HepG2 (cell line): Measurements from ENCODE around the gene SP5. TPM values are rescaled to one million over a fixed set of nuclear protein-coding genes. Genes with fewer than 3 reads are reported as not detected.
A peak's percentile ranks its signal among the peaks of the same experiment; 100 is the strongest.

ENCODE experiments used
- ATAC-seq: fragments of 200-7000 bp; cut with Tn5 transposase; 3 replicates; pipeline ENCODE4 v1.9.1; 2020; ENCODE audit warnings: mild to moderate bottlenecking, moderate library complexity
- BruUV-seq: library from RNA; stranded (reverse); fragments of 400-500 nt; replicated peaks from 2 replicates; lab custom pipeline; 2021; lab: Mats Ljungman, UMichigan
- CTCF ChIA-PET: fragments of 300-600 bp; formaldehyde crosslinking; extraction: SDS; loops from one replicate; lab custom pipeline; 2021; ENCODE audit warnings: low total read pairs, inconsistent platforms, low intra/inter-chr PET ratio; lab: Yijun Ruan, JAX
- POLR2A ChIA-PET: fragments of 350-600 bp; sonication (Branson Sonifier 250); formaldehyde crosslinking; loops from one replicate; lab custom pipeline; 2020; ENCODE audit warnings: antibody characterized with exemption, inconsistent platforms; lab: Yijun Ruan, JAX
- DNase-seq: peaks from one replicate; pipeline ENCODE4 v3.0.0-alpha.2; 2015; ENCODE audit warnings: low spot score
- FAIRE-seq: peaks from 3 replicates; lab custom pipeline; 2011; peaks lifted over from hg19 to GRCh38; lab: Jason Lieb, UNC
- H2AFZ ChIP-seq: one replicate; pipeline ENCODE4 v1.6.1; 2011; ENCODE audit warnings: low read length, inconsistent platforms
- H3K27ac ChIP-seq: fragments of 300-600 bp; 3 replicates; pipeline ENCODE4 v1.8.0; 2011; ENCODE audit warnings: mixed run types, mild to moderate bottlenecking, mixed read lengths, low read length, inconsistent platforms; ENCODE audit not compliant: insufficient read depth; ENCODE audit errors: extremely low read length
- H3K27me3 ChIP-seq, 2 experiments: fragments of 200-600 bp in 1 of 2; 2 replicates in 1 of 2; 3 replicates in 1 of 2; pipeline versions ENCODE4 v1.6.0 to v1.8.0; 2011; ENCODE audit warnings: low read length in 2 of 2, mild to moderate bottlenecking in 2 of 2, moderate library complexity in 2 of 2, inconsistent platforms in 1 of 2; ENCODE audit not compliant: insufficient read depth in 2 of 2, control insufficient read depth in 1 of 2
- H3K36me3 ChIP-seq, 2 experiments: fragments of 200-600 bp in 1 of 2; replicated peaks in 1 of 2; 2 replicates in 1 of 2; 3 replicates in 1 of 2; pipeline versions ENCODE4 v1.5.1 to v1.8.0; 2011; ENCODE audit warnings: low read length in 2 of 2, inconsistent platforms in 1 of 2; ENCODE audit not compliant: insufficient read depth in 2 of 2, control insufficient read depth in 1 of 2
- H3K4me1 ChIP-seq: 2 replicates; pipeline ENCODE4 v1.5.1; 2012; ENCODE audit warnings: low read length, inconsistent platforms; ENCODE audit not compliant: insufficient read depth
- H3K4me2 ChIP-seq: 2 replicates; pipeline ENCODE4 v1.6.0; 2011; ENCODE audit warnings: low read depth, low read length, inconsistent platforms
- H3K4me3 ChIP-seq, 3 experiments: fragments of 200-600 bp in 1 of 3; sonication (generic), shearing (Covaris generic) in 1 of 3; replicated peaks in 1 of 3; 2 replicates each; pipeline ENCODE4 v1.5.1; 2011 to 2016; ENCODE audit warnings: low read length in 3 of 3, inconsistent platforms in 2 of 3, low read depth in 2 of 3, mild to moderate bottlenecking in 2 of 3, control low read depth in 1 of 3, mixed read lengths in 1 of 3; ENCODE audit not compliant: insufficient read depth in 1 of 3
- H3K79me2 ChIP-seq: one replicate; pipeline ENCODE4 v1.6.1; 2011; ENCODE audit warnings: low read length, inconsistent platforms; ENCODE audit not compliant: insufficient read depth
- H3K9ac ChIP-seq: 2 replicates; pipeline ENCODE4 v1.6.0; 2011; ENCODE audit warnings: mild to moderate bottlenecking, low read depth, low read length, inconsistent platforms; ENCODE audit not compliant: insufficient read depth
- H3K9me3 ChIP-seq: 2 replicates; pipeline ENCODE4 v1.5.1; 2012; ENCODE audit warnings: mild to moderate bottlenecking, low read length
- H4K20me1 ChIP-seq: 2 replicates; pipeline ENCODE4 v1.6.0; 2011; ENCODE audit warnings: inconsistent platforms, mild to moderate bottlenecking, low read length, moderate library complexity; ENCODE audit not compliant: insufficient read depth
- BORCS8-MEF2B ChIP-seq: sonication (generic); formaldehyde crosslinking; IDR thresholded peaks from 2 replicates; pipeline ENCODE4 v1.8.0; 2022; ENCODE audit warnings: mild to moderate bottlenecking, missing genetic modification reagents
- FOXA1 ChIP-seq, 2 experiments: fragments of 450-650 bp in 1 of 2; sonication (generic) in 1 of 2; formaldehyde crosslinking in 1 of 2; IDR thresholded peaks; 2 replicates each; pipeline versions ENCODE4 v1.4.0 to v1.6.1; 2016 to 2020; ENCODE audit warnings: missing genetic modification reagents in 1 of 2
- GLI4 ChIP-seq: sonication (generic); formaldehyde crosslinking; IDR thresholded peaks from 2 replicates; pipeline ENCODE4 v1.5.1; 2020; ENCODE audit warnings: missing genetic modification reagents, mild to moderate bottlenecking, moderate library complexity, borderline replicate concordance
- HMG20B ChIP-seq: conservative IDR thresholded peaks from 2 replicates; pipeline ENCODE4 v1.6.1; 2016; ENCODE audit warnings: missing genetic modification reagents, missing compliant biosample characterization
- JDP2 ChIP-seq: sonication (generic); formaldehyde crosslinking; IDR thresholded peaks from 2 replicates; pipeline ENCODE4 v1.8.1; 2022; ENCODE audit warnings: missing genetic modification reagents, borderline replicate concordance
- KAT7 ChIP-seq: IDR thresholded peaks from 2 replicates; pipeline ENCODE4 v1.6.1; 2018; ENCODE audit warnings: borderline replicate concordance, missing compliant biosample characterization
- KDM1A ChIP-seq: IDR thresholded peaks from 2 replicates; pipeline ENCODE4 v1.6.1; 2016; ENCODE audit warnings: missing compliant biosample characterization
- MAFF ChIP-seq: IDR thresholded peaks from 2 replicates; pipeline ENCODE4 v1.6.1; 2011; ENCODE audit warnings: low read depth, low read length, improper control_type of control experiment
- NFYB ChIP-seq: sonication (generic); formaldehyde crosslinking; IDR thresholded peaks from 2 replicates; pipeline ENCODE4 v1.4.0; 2020; ENCODE audit warnings: missing genetic modification reagents
- NR2F2 ChIP-seq: IDR thresholded peaks from 2 replicates; pipeline ENCODE4 v1.6.1; 2012; ENCODE audit warnings: low read depth, inconsistent platforms, borderline replicate concordance
- POLR2AphosphoS5 ChIP-seq: IDR thresholded peaks from 2 replicates; pipeline ENCODE4 v1.6.1; 2012; ENCODE audit warnings: low read depth, low read length
- RNF2 ChIP-seq: fragments of 450-650 bp; conservative IDR thresholded peaks from 2 replicates; pipeline ENCODE4 v1.6.1; 2016; ENCODE audit warnings: low read depth
- SP1 ChIP-seq, 2 experiments: fragments of 450-650 bp in 1 of 2; sonication (generic) in 1 of 2; formaldehyde crosslinking in 1 of 2; IDR thresholded peaks; 2 replicates each; pipeline versions ENCODE4 v1.4.0 to v1.6.1; 2016 to 2020; ENCODE audit warnings: missing genetic modification reagents in 1 of 2
- TAF15 ChIP-seq: fragments of 200-400 bp; formaldehyde crosslinking; IDR thresholded peaks from one replicate; pipeline ENCODE4 v1.6.1; 2018; ENCODE audit warnings: mild to moderate bottlenecking, low read depth, low read length; ENCODE audit not compliant: poor library complexity, severe bottlenecking
- TSC22D2 ChIP-seq: sonication (generic); formaldehyde crosslinking; IDR thresholded peaks from 2 replicates; pipeline ENCODE4 v1.5.1; 2020; ENCODE audit warnings: missing genetic modification reagents, mild to moderate bottlenecking, borderline replicate concordance
- ZFP82 ChIP-seq: sonication (generic); formaldehyde crosslinking; IDR thresholded peaks from 2 replicates; pipeline ENCODE4 v1.5.1; 2020; ENCODE audit warnings: mild to moderate bottlenecking, missing genetic modification reagents, borderline replicate concordance
- ZNF282 ChIP-seq: fragments of 450-650 bp; IDR thresholded peaks from 2 replicates; pipeline ENCODE4 v1.6.1; 2018; ENCODE audit not compliant: partially characterized antibody
- WGBS: methylation state at CpG from one replicate; pipeline ENCODE4 v1.1.6; 2017; ENCODE audit warnings: low lambda C conversion rate; 5-methylcytosine and 5-hydroxymethylcytosine counted together
- in situ Hi-C: cut with HindIII; loops from 2 replicates; pipeline ENCODE4 v1.10.0; 2017; ENCODE audit warnings: low pct_unique_long_range_greater_than_20kb; ENCODE audit not compliant: extremely low pct_ligation_motif_present
- intact Hi-C: fragments of 100-400 bp; cut with micrococcal nuclease; formaldehyde crosslinking; loops from one replicate; pipeline ENCODE4 v1.10.0; 2022; ENCODE audit not compliant: unreplicated experiment
- polyA plus RNA-seq, 8 experiments: library from polyadenylated mRNA; depleted of rRNA in 3 of 8; stranded (reverse) in 7 of 8; unstranded in 1 of 8; fragments of >200 nt; fragmentation: Illumina TruSeq in 4 of 8; extraction: Trizol in 4 of 8; gene quantifications; 2 replicates each; pipeline versions ENCODE4 v1.2.1 to v1.2.3, GENCODE V29; 2011 to 2016; ENCODE audit warnings: low read depth in 4 of 8, missing spikeins in 1 of 8, mixed read lengths in 1 of 8; ENCODE audit not compliant: insufficient read depth in 1 of 8
- total RNA-seq, 5 experiments: library from RNA; depleted of rRNA; stranded (reverse); fragments of >200 nt; fragmentation: Illumina TruSeq; extraction: Trizol; gene quantifications; 2 replicates each; pipeline ENCODE4 v1.2.3, GENCODE V29; 2016; ENCODE audit warnings: low read depth in 1 of 5
- TF ChIP-seq, protein P1 (sequence below): sonication (generic); formaldehyde crosslinking; IDR thresholded peaks from 2 replicates; pipeline ENCODE4 v1.5.1; 2020; ENCODE audit warnings: mild to moderate bottlenecking, moderate library complexity, missing genetic modification reagents
- TF ChIP-seq, protein P2 (sequence below): sonication (generic); formaldehyde crosslinking; conservative IDR thresholded peaks from 2 replicates; pipeline ENCODE4 v1.8.1; 2023; ENCODE audit warnings: missing genetic modification reagents
- TF ChIP-seq, protein P3 (sequence below): IDR thresholded peaks from 2 replicates; pipeline ENCODE4 v1.6.1; 2012; ENCODE audit warnings: inconsistent platforms
- TF ChIP-seq, protein P4 (sequence below): sonication (generic); formaldehyde crosslinking; IDR thresholded peaks from 2 replicates; pipeline ENCODE4 v1.8.0; 2022; ENCODE audit warnings: mild to moderate bottlenecking, missing genetic modification reagents, moderate library complexity

Gene SP5
- total and polyA plus RNA-seq, 2 of the 13 experiments (the other 11 are each of a cell fraction or from before 2014, with no cell fraction given): 50.8 to 119 TPM

DNA sequence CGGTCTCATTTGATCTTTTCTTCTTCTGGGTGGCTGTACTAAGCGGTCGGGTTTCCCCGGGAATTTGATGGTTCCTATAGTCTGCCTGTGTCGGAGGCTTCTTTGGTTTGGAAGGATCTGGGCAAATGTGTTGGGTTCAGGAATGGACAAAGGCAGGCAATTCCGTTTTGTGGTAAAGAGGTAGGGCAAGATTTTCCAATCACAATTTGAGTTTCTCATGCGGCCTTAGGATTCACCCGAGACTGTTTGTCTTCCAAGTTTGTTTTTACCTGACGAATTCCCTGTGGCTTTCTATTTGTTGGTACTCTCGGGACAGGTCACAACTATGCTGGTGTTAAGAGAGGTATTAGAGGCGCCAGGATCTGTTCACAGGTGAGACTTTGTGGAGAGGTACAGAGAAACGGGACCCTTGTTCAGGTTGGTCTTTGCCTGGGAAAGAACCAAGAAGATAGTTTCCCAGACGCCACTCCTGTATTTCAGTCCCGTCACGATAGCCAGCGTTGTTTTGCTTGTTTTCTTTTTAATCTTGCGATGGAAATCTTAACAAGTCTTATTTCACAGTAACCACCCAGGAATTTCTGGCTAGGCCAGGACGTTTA is 3.0 kb downstream of the SP5 start:
- ChIA-PET POLR2A (no interaction called here), CTCF (interaction anchor here (1.2 to 2.1 kb wide), 4 partner anchors 98 to 321 kb away, joined by 3 to 7 read pairs (median 4); no protein-coding TSS in a partner anchor)
- ATAC-seq: no peak
- Histone ChIP-seq H3K9ac (peak overlapping the region; percentile 99), H3K27ac (peak overlapping the region; percentile 100), H3K4me3 (peak overlapping the region; percentile 86 to 99 (median 99)), H2AFZ (no peak overlapping the region), H4K20me1 (peaks cover 55% of the 10 kb centered on the region), H3K36me3 (peaks cover 7 to 9% of the 10 kb centered on the region in 2 experiments; a peak in 4 of 5 replicates), H3K79me2 (peaks cover 59% of the 10 kb centered on the region), H3K27me3 (no peaks in the 10 kb centered on the region; a peak in 1 of 5 replicates), H3K4me2 (peak overlapping the region; percentile 81), H3K4me1 (peaks cover 27% of the 10 kb centered on the region), H3K9me3 (no peaks in the 10 kb centered on the region)
- in situ Hi-C loops (loop anchor here (5.0 to 10.0 kb wide), 3 partner anchors 94 to 437 kb away; no protein-coding TSS in a partner anchor), intact Hi-C loops (no loop called here)
- TSS peak; percentile 40 for BruUV-seq
- no peak for FAIRE-seq
- WGBS: 1% methylated on average over 18 of the region's 18 CpGs
- peak; percentile 20 for DNase-seq
- TF ChIP-seq, protein P1, sequence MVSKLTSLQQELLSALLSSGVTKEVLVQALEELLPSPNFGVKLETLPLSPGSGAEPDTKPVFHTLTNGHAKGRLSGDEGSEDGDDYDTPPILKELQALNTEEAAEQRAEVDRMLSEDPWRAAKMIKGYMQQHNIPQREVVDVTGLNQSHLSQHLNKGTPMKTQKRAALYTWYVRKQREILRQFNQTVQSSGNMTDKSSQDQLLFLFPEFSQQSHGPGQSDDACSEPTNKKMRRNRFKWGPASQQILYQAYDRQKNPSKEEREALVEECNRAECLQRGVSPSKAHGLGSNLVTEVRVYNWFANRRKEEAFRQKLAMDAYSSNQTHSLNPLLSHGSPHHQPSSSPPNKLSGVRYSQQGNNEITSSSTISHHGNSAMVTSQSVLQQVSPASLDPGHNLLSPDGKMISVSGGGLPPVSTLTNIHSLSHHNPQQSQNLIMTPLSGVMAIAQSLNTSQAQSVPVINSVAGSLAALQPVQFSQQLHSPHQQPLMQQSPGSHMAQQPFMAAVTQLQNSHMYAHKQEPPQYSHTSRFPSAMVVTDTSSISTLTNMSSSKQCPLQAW (CRISPR knock-in tag): no peak
- TF ChIP-seq SP1 (IDR thresholded peaks at IDR 0.05) (no peak), SP1 (CRISPR knock-in tag; IDR thresholded peaks at IDR 0.05) (no peak), JDP2 (CRISPR knock-in tag) (no peak), ZFP82 (CRISPR knock-in tag) (no peak), RNF2 (no peak), NFYB (CRISPR knock-in tag) (no peak), KDM1A (CRISPR knock-in tag) (no peak), TSC22D2 (CRISPR knock-in tag) (no peak), BORCS8-MEF2B (CRISPR knock-in tag) (0 out of 2 replicates have a peak, but pooled peaks have one; percentile 7), POLR2AphosphoS5 (peak; percentile 62), NR2F2 (peak; percentile 17; the same call in 1 of the 2 replicates), KAT7 (CRISPR knock-in tag) (0 out of 2 replicates have a peak, but pooled peaks have one; percentile 42), HMG20B (CRISPR knock-in tag) (no peak), FOXA1 (IDR thresholded peaks at IDR 0.05) (no peak), FOXA1 (CRISPR knock-in tag; IDR thresholded peaks at IDR 0.05) (no peak), MAFF (no peak), GLI4 (CRISPR knock-in tag) (no peak), ZNF282 (no peak), TAF15 (no peak)
- TF ChIP-seq, protein P2, sequence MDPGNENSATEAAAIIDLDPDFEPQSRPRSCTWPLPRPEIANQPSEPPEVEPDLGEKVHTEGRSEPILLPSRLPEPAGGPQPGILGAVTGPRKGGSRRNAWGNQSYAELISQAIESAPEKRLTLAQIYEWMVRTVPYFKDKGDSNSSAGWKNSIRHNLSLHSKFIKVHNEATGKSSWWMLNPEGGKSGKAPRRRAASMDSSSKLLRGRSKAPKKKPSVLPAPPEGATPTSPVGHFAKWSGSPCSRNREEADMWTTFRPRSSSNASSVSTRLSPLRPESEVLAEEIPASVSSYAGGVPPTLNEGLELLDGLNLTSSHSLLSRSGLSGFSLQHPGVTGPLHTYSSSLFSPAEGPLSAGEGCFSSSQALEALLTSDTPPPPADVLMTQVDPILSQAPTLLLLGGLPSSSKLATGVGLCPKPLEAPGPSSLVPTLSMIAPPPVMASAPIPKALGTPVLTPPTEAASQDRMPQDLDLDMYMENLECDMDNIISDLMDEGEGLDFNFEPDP (CRISPR knock-in tag): 0 out of 2 replicates have a peak, but pooled peaks have one; percentile 25
- TF ChIP-seq, protein P3, sequence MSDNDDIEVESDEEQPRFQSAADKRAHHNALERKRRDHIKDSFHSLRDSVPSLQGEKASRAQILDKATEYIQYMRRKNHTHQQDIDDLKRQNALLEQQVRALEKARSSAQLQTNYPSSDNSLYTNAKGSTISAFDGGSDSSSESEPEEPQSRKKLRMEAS: no peak
- TF ChIP-seq, protein P4, sequence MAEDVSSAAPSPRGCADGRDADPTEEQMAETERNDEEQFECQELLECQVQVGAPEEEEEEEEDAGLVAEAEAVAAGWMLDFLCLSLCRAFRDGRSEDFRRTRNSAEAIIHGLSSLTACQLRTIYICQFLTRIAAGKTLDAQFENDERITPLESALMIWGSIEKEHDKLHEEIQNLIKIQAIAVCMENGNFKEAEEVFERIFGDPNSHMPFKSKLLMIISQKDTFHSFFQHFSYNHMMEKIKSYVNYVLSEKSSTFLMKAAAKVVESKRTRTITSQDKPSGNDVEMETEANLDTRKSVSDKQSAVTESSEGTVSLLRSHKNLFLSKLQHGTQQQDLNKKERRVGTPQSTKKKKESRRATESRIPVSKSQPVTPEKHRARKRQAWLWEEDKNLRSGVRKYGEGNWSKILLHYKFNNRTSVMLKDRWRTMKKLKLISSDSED (CRISPR knock-in tag): no peak
